CD4-positive, alpha-beta T cell treated with Interleukin-15 for 4 hours (primary cell): Measurements from ENCODE around the gene AGBL4.

Experiments used
- DNase-seq: peaks from one replicate; pipeline ENCODE4 v3.0.0-alpha.2; 2020; ENCODE audit warnings: low spot score

AGBL4 gene

GRCh38 chr1:48679859-48680258, 1343.9 kb downstream of the AGBL4 start:
- DNase-seq: no peak

DNA sequence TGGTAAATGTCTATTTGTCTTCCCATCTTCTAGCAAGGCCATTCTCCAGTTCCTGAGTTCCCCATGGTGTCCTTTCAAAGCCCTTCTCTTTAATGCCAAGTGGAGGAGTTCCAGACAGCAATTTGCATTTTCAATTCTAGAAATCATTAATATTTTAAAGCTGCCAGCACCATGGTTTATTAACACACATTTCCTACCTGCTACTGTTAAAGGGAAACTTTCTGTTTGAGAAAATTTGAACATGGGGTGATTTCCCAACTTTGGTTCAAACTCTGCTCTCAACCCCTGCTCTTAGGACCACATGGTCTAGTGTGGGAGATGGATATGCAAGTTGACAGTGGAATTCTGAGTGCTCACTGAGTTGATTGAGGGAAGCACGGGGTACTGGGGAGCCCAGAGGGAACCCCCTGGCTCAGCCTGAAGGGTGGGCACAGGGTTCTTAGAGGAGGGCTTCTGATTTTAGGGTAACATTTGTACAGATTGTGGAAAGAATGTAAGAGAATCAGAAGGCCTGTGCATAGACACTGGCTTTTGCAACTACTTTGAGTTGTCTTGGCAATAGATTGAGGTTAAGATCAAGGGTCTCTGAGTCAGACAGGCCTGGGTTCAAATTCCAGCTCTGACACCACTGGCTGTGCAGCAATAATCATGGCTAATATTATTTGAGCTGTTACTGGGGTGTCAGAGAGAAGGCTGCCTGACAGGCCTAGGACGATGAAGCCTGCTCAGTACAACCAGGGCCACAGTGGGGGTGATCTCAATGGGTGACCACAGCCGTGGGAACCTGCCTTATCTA, 1344.8 kb downstream of the AGBL4 start:
- DNase-seq: no peak

GRCh38 chr1:48677306-48678287, 1346.2 kb downstream of the AGBL4 start:
- DNase-seq: peak; percentile 19

DNA sequence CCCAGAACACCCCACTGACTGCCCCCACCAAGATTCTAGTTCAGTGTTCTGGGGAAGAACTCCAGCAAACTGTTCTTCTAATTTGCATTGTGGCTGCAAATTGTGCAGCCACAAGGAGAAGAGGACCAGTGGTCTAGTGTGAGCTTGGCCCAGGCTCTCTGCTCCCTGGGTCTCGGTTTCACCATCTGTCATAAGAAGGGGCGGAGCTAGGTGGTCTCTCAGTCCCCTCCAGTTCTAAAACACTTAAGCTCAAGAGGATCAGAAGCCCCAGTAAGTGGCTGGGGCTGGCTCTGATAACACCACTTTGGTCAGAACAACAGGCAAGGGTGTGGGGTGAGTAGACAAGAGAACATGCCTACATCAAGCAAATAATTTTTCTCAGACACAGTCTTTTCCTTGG, 1346.9 kb downstream of the AGBL4 start:
- no peak for DNase-seq

DNA sequence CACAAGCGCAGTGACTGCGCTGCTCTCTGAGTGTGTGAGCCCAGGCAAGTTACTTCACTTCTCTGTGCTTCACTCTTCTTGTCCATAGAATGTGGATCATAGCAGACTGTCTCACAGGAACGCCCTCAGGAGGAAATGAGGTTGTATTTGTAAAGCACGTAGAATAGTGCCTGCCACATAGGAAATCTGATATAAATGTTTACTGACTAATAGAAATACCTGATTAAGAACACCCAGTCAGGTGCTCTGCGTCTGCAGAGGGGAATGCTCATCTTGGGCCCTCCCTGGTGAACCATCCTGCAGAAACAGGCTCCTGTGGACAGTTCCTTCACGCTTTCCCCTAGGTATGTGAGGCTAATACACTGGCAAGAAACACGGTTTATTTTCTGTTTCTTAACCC, 1347.4 kb downstream of the AGBL4 start:
- no peak for DNase-seq

GRCh38 chr1:48675251-48675650, 1348.5 kb downstream of the AGBL4 start:
- no peak for DNase-seq

GRCh38 chr1:48674641-48675040, 1349.1 kb downstream of the AGBL4 start:
- no peak for DNase-seq

DNA sequence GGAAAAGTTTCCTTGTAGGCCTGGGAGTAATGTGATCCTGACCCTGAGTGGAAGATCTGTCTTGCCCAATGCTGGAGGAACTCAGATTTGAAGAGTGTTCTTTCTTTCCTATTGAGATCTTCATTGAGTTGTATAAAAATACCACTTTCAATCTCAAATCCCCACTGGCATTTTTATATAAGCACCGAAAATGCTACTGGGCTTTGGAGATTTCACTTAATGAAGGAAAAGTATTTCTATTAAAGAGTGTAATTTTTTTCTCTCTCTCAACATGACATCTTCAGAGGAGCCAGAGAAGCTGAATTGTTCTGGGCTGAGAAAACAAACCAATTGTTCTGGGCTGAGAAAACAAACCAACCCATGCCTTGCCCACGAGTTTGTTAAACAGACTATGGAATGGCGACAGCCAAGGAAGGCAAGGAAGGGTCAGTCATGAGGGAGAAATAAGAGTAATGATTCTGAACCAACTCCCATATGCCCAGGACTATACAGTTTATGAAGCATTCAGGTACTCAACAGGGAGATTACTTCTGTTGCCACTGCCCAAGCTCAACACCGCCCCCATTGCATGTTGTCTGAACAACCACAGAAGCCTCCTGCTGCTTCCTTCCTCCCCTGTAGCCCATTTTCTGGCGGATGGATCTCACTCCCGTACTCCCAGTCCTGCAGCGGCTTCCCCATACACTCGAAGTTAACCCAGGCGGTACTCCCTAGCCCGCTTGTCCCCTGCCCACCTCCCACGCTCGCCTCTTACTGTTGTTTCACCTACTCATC, 1350.2 kb downstream of the AGBL4 start:
- DNase-seq: no peak

DNA sequence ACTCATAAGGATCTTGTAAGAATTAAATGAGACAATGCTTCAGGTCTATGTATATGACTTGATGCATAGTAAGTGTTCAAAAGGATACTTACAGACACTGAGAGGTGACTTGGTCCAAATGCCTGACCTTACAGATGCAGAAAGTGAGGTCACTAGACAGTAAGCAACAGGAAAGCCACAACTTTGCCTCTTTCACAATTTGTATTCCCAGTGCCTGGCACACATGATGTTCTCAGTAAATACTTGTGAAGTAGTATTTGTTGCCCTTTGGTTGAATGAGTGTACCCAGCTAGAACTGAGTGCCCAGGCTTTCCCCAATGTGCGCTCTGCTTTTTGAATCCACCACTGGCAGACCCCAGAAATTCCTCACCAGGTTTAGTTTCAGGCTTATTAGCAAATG, 1352.2 kb downstream of the AGBL4 start:
- no peak for DNase-seq

GRCh38 chr1:48670234-48671020, 1353.3 kb downstream of the AGBL4 start:
- DNase-seq: no peak

GRCh38 chr1:48668339-48668738, 1355.4 kb downstream of the AGBL4 start:
- DNase-seq: no peak

- DNase-seq: no peak
These were observed 1356.0 kb downstream of the AGBL4 start for GRCh38 chr1:48667782-48668181.

DNA sequence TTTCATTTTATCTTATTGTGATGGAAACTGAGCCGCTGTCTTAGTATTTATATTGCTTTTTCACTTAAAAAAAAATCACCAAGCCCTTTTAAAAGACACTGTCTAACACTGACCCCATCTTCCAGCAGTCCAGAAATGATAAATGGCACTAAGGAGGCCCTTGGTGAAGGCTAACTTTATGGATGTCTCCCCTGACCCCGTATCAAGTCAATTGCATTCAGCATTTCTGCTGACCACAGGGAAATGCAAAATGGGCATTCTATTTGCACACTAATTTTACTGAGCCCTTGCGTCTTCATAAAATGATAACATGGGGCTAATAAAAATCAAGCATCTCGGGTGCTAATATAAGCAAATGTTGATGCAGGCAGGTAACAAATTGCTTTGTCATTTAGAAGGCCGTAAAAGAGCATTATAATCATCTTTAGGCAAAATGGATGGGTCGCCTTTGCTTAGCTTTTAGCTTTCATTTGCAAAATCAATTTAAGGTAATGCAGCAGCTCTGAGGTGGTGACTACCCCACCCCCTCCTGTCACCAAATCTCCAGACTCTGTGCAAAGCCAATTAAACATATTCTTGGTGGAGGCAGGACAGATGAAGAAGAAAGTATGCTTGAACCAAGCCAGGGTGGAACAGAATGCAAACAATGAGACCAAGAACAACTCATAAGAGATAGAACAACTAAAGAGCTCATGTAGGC, 1357.9 kb downstream of the AGBL4 start:
- DNase-seq: no peak

DNA sequence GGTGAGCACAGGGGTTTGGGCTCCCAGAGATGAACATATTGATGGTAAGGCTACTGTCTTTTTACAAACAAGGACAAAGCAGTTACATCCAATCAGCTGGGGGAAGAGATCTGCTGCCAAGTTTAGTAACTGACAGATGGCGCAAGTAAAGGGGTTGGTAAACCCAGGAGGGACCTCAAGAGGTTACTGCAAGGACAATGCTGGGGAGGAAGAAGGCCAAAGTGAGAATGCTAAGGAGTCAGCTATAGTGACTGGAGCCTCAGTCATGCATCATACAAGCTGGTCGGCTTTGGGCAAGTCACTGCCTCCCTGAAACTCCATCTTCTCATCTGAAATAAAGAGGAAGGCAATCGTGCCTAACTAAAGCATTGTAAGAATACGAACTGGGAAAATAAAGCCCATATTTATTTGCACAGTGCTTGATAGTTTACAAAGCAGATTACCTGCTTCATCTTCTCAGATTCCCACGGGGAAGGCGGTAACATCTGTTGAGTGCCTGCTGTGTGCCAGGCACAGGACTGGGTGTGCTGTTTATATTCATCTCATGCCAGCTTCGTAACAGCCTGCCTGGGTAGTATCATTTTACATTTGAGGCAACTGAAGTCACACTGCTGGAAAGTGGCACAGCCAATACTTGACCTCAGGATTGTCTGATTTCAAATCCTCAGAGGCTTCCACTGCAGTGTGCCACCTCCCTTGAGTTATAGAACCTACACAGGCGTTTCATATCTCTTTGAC, 1361.9 kb downstream of the AGBL4 start:
- no peak for DNase-seq

DNA sequence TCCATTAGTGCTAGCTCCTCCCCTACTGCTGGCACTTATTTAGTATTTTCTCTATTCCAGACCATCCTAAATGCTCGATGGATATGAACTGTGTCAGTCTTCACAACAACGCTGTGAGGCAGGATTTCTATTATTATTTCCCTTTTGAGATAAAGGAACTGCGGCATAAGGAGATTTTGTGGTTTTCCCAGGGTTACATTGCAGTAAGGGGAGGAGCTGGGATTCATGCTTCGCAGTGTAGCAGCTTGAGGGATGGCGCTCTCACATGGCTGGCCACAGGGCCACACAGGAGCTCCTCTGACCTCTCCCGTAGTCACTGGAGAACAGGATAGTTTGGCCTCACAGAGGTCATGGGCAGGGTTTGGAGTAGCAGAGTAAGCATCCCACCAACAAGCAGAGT, 1364.0 kb downstream of the AGBL4 start:
- no peak for DNase-seq

GRCh38 chr1:48657413-48657812, 1366.3 kb downstream of the AGBL4 start:
- no peak for DNase-seq

DNA sequence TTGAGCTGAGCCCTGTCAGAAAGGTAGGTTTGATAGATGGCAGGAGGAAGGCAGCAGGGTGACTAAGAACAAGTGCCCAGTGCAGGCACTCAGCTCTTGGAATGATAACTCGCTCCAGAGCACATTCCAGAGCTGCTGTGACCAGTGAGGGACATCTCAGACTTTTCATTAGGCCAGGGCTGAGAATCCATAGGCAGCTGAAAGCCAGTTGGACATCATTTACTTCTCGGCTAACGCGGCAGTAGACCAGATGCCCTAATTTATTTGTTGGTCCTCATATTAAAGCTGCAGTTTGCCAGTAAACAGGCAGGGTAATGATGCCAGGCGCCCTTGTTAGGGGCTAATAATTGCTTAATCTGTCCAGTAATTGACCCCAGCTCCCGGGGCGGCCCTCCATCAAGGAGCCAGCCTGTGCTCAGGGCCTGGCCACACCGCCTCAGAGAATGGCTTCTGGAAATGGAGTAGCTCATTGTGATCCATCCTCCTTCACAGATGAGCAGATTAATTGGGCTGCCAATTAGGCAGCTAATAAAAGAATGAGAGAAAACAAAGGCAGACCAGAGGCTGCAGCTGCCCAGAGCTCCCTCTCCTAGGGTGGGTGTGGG, 1369.0 kb downstream of the AGBL4 start:
- DNase-seq: no peak

DNA sequence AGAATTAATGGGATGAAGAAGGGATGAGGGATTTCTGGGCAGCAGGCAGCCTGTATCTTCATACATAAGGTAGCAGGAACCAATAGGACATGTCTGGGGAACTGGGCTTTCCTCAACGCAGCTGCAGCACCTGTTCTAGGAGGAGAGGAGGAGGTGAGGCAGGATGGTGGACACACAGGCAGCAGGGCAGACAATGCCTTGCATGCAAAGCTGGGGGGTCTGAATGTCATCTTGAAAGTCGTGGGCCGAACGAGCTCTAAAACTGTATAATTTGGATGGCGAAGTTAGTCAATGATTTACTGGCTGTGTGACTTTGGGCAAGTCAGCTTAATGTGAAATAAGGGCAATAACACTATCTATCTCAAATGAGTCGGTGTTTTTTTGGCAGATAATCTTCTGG, 1371.4 kb downstream of the AGBL4 start:
- no peak for DNase-seq

DNA sequence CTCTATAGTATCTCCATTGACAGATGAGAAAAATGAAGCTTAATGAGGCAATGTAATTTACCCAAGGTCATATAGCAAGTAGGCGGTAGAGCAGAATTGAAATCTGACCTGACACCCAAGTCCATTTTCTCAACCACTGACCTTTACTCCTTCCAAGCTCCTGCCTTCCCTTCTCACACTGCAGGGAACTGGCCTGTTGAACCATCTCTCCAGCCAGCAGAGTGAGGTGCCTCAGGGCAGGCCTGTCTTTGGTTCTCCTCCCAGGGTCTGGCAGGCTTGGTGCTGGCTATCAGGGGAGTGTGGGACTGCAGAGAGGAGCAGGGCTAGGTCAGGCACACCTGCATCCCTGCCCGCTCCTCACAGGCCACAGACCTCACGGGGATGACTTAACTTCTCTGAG, 1373.9 kb downstream of the AGBL4 start:
- DNase-seq: no peak

GRCh38 chr1:48645883-48646282, 1377.9 kb downstream of the AGBL4 start:
- DNase-seq: no peak
